HEK293 (cell line): ENCODE data around the gene BRF1.

ENCODE experiments used
- EGR2 ChIP-seq: fragments of 450-650 bp; formaldehyde crosslinking; IDR thresholded peaks from 2 replicates; pipeline ENCODE4 v1.5.1; 2016; ENCODE audit warnings: low read depth, missing biosample characterization, missing genetic modification characterization
- HIC1 ChIP-seq: fragments of 450-650 bp; formaldehyde crosslinking; IDR thresholded peaks from 2 replicates; pipeline ENCODE4 v1.5.1; 2016; ENCODE audit warnings: missing biosample characterization, missing genetic modification characterization
- IKZF3 ChIP-seq: fragments of 450-650 bp; IDR thresholded peaks from 2 replicates; pipeline ENCODE4 v1.5.0; 2018; ENCODE audit warnings: missing biosample characterization, mild to moderate bottlenecking, missing genetic modification characterization, moderate library complexity
- KLF1 ChIP-seq: fragments of 450-650 bp; formaldehyde crosslinking; IDR thresholded peaks from 2 replicates; pipeline ENCODE4 v1.5.1; 2016; ENCODE audit warnings: missing biosample characterization, missing genetic modification characterization
- PRDM6 ChIP-seq: fragments of 450-650 bp; formaldehyde crosslinking; IDR thresholded peaks from 2 replicates; pipeline ENCODE4 v1.5.1; 2017; ENCODE audit warnings: missing biosample characterization, missing genetic modification characterization
- SP2 ChIP-seq: fragments of 450-650 bp; formaldehyde crosslinking; IDR thresholded peaks from 2 replicates; pipeline ENCODE4 v1.5.1; 2016; ENCODE audit warnings: missing biosample characterization, missing genetic modification characterization
- TCF7L2 ChIP-seq: IDR thresholded peaks from 2 replicates; pipeline ENCODE4 v1.6.1; 2011; ENCODE audit warnings: low read depth, mild to moderate bottlenecking, inconsistent platforms, low read length, moderate library complexity, borderline replicate concordance
- ZBTB17 ChIP-seq: fragments of 450-650 bp; formaldehyde crosslinking; IDR thresholded peaks from 2 replicates; pipeline ENCODE4 v1.5.1; 2016; ENCODE audit warnings: missing biosample characterization, missing genetic modification characterization
- ZBTB48 ChIP-seq: fragments of 450-650 bp; formaldehyde crosslinking; IDR thresholded peaks from 2 replicates; pipeline ENCODE4 v1.5.1; 2016; ENCODE audit warnings: missing biosample characterization, missing genetic modification characterization
- ZBTB8A ChIP-seq: fragments of 450-650 bp; formaldehyde crosslinking; IDR thresholded peaks from 2 replicates; pipeline ENCODE4 v1.5.1; 2016; ENCODE audit warnings: missing biosample characterization, missing genetic modification characterization
- ZEB2 ChIP-seq: fragments of 450-650 bp; formaldehyde crosslinking; IDR thresholded peaks from 2 replicates; pipeline ENCODE4 v1.5.1; 2016; ENCODE audit warnings: missing biosample characterization, missing genetic modification characterization
- ZFHX2 ChIP-seq: fragments of 450-650 bp; formaldehyde crosslinking; conservative IDR thresholded peaks from 2 replicates; pipeline ENCODE4 v1.5.1; 2016; ENCODE audit warnings: missing biosample characterization, missing genetic modification characterization
- ZNF18 ChIP-seq: fragments of 450-650 bp; formaldehyde crosslinking; IDR thresholded peaks from 2 replicates; pipeline ENCODE4 v1.5.1; 2016; ENCODE audit warnings: missing biosample characterization, missing genetic modification characterization
- ZNF449 ChIP-seq: fragments of 450-650 bp; formaldehyde crosslinking; IDR thresholded peaks from 2 replicates; pipeline ENCODE4 v1.5.1; 2017; ENCODE audit warnings: missing biosample characterization, mild to moderate bottlenecking, missing genetic modification characterization, moderate library complexity
- ZNF529 ChIP-seq: fragments of 450-650 bp; formaldehyde crosslinking; IDR thresholded peaks from 2 replicates; pipeline ENCODE4 v1.5.1; 2017; ENCODE audit warnings: missing genetic modification characterization, missing biosample characterization; ENCODE audit not compliant: insufficient replicate concordance
- ZNF548 ChIP-seq: fragments of 450-650 bp; formaldehyde crosslinking; IDR thresholded peaks from 2 replicates; pipeline ENCODE4 v1.5.1; 2016; ENCODE audit warnings: missing biosample characterization, missing genetic modification characterization
- ZSCAN18 ChIP-seq: fragments of 450-650 bp; formaldehyde crosslinking; IDR thresholded peaks from 2 replicates; pipeline ENCODE4 v1.5.1; 2016; ENCODE audit warnings: missing biosample characterization, missing genetic modification characterization
- TF ChIP-seq, protein P1 (sequence below): fragments of 450-650 bp; formaldehyde crosslinking; IDR thresholded peaks from 2 replicates; pipeline ENCODE4 v1.5.1; 2016; ENCODE audit warnings: missing biosample characterization, missing genetic modification characterization

Gene BRF1

GRCh38 chr14:105166571-105167302 lies 134.1 kb downstream of the BRF1 start (continued):
- TF ChIP-seq ZNF529 (tag by site-specific recombination) (no peak), ZNF18 (tag by site-specific recombination) (no peak), ZNF449 (tag by site-specific recombination) (no peak), ZEB2 (tag by site-specific recombination) (0 out of 2 replicates have a peak, but pooled peaks have one; percentile 33), KLF1 (tag by site-specific recombination) (peak; percentile 10; the same call in 1 of the 2 replicates), ZSCAN18 (tag by site-specific recombination) (0 out of 2 replicates have a peak, but pooled peaks have one; percentile 36), ZBTB17 (peak; percentile 38; the same call in 1 of the 2 replicates), ZBTB48 (tag by site-specific recombination) (no peak; the same call in 1 of the 2 replicates), ZNF548 (tag by site-specific recombination) (no peak), TCF7L2 (no peak), EGR2 (tag by site-specific recombination) (peak; percentile 30; the same call in 1 of the 2 replicates), HIC1 (tag by site-specific recombination) (peak; percentile 52; the same call in 1 of the 2 replicates), PRDM6 (tag by site-specific recombination) (no peak), ZFHX2 (tag by site-specific recombination) (peak; percentile 59), SP2 (0 out of 2 replicates have a peak, but pooled peaks have one; percentile 1), IKZF3 (tag by site-specific recombination) (0 out of 2 replicates have a peak, but pooled peaks have one; percentile 36), ZBTB8A (tag by site-specific recombination) (peak; percentile 74)
- TF ChIP-seq, protein P1, sequence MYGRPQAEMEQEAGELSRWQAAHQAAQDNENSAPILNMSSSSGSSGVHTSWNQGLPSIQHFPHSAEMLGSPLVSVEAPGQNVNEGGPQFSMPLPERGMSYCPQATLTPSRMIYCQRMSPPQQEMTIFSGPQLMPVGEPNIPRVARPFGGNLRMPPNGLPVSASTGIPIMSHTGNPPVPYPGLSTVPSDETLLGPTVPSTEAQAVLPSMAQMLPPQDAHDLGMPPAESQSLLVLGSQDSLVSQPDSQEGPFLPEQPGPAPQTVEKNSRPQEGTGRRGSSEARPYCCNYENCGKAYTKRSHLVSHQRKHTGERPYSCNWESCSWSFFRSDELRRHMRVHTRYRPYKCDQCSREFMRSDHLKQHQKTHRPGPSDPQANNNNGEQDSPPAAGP (tag by site-specific recombination), result peak; percentile 70
